Endothelial cell of umbilical vein (primary cell): ENCODE data around the gene FZR1. TPM values are rescaled to one million over a fixed set of nuclear protein-coding genes. Genes with fewer than 3 reads are reported as not detected.

Experiments used
- Bru-seq: library from RNA; stranded (reverse); fragments of 400-500 nt; gene quantifications from one replicate; lab custom pipeline; 2021; lab: Mats Ljungman, UMichigan
- BruChase-seq, 2 experiments: library from RNA; stranded (reverse); fragments of 400-500 nt; gene quantifications; one replicate each; lab custom pipeline; 2021; lab: Mats Ljungman, UMichigan
- BruUV-seq: library from RNA; stranded (reverse); fragments of 400-500 nt; replicated peaks from 2 replicates; lab custom pipeline; 2021; lab: Mats Ljungman, UMichigan
- CTCF ChIA-PET: fragments of 300-600, 350-600 bp; sonication (Branson Sonifier 250); formaldehyde crosslinking; loops from one replicate; lab custom pipeline; 2021; ENCODE audit warnings: antibody characterized with exemption, inconsistent platforms; lab: Charles Lee
- POLR2A ChIA-PET: fragments of 300-600, 350-600 bp; sonication (Branson Sonifier 250); formaldehyde crosslinking; loops from one replicate; lab custom pipeline; 2021; ENCODE audit warnings: antibody characterized with exemption, inconsistent platforms; lab: Charles Lee
- DNase-seq: peaks from one replicate; pipeline ENCODE4 v3.0.0-alpha.2; 2011; ENCODE audit warnings: low read depth, low spot score
- FAIRE-seq: peaks from 2 replicates; lab custom pipeline; 2011; peaks lifted over from hg19 to GRCh38; lab: Jason Lieb, UNC
- H2AFZ ChIP-seq: 2 replicates; pipeline ENCODE4 v1.6.0; 2012; ENCODE audit warnings: low read depth, low read length, control low read depth, inconsistent platforms
- H3K27ac ChIP-seq: 2 replicates; pipeline ENCODE4 v1.5.1; 2011; ENCODE audit warnings: low read depth, mild to moderate bottlenecking, control low read depth, low read length, moderate library complexity; ENCODE audit not compliant: insufficient read depth
- H3K27me3 ChIP-seq, 2 experiments: 2 replicates each; pipeline versions ENCODE4 v1.6.0 to v1.6.1; 2011; ENCODE audit warnings: low read length in 2 of 2, mixed read lengths in 1 of 2; ENCODE audit not compliant: control insufficient read depth in 2 of 2, insufficient read depth in 2 of 2
- H3K36me3 ChIP-seq, 2 experiments: 2 replicates in 1 of 2; 3 replicates in 1 of 2; pipeline ENCODE4 v1.5.1; 2011; ENCODE audit warnings: low read length in 2 of 2, mild to moderate bottlenecking in 1 of 2, moderate library complexity in 1 of 2; ENCODE audit not compliant: control insufficient read depth in 2 of 2, insufficient read depth in 2 of 2; ENCODE audit errors: extremely low read depth in 1 of 2
- H3K4me1 ChIP-seq: 3 replicates; pipeline ENCODE4 v1.5.1; 2011; ENCODE audit warnings: mild to moderate bottlenecking, low read length; ENCODE audit not compliant: control insufficient read depth, insufficient read depth; ENCODE audit errors: extremely low read depth
- H3K4me2 ChIP-seq: 2 replicates; pipeline ENCODE4 v1.6.1; 2011; ENCODE audit warnings: low read length, control low read depth, mixed read lengths; ENCODE audit not compliant: insufficient read depth
- H3K4me3 ChIP-seq, 3 experiments: fragments of 200-600 bp in 1 of 3; sonication (generic), shearing (Covaris generic) in 1 of 3; replicated peaks in 1 of 3; 2 replicates each; pipeline ENCODE4 v1.5.1; 2011 to 2016; ENCODE audit warnings: control low read depth in 3 of 3, low read length in 3 of 3, mild to moderate bottlenecking in 2 of 3, inconsistent platforms in 1 of 3, low read depth in 1 of 3, moderate library complexity in 1 of 3; ENCODE audit not compliant: insufficient read depth in 1 of 3
- H3K79me2 ChIP-seq: 2 replicates; pipeline ENCODE4 v1.6.0; 2012; ENCODE audit warnings: low read length, inconsistent platforms; ENCODE audit not compliant: control insufficient read depth, insufficient read depth
- H3K9ac ChIP-seq: replicated peaks from 2 replicates; pipeline ENCODE3; 2011; ENCODE audit warnings: low read length, control low read depth; ENCODE audit not compliant: insufficient read depth; ENCODE audit errors: extremely low read depth
- H3K9me1 ChIP-seq: replicated peaks from 3 replicates; pipeline ENCODE4 v1.6.0; 2011; ENCODE audit warnings: mild to moderate bottlenecking, low read length; ENCODE audit not compliant: control insufficient read depth, insufficient read depth; ENCODE audit errors: extremely low read depth
- H3K9me3 ChIP-seq: replicated peaks from 2 replicates; pipeline ENCODE4 v1.5.1; 2012; ENCODE audit warnings: low read length, inconsistent platforms; ENCODE audit not compliant: control insufficient read depth, insufficient read depth
- H4K20me1 ChIP-seq: replicated peaks from 2 replicates; pipeline ENCODE3; 2011; ENCODE audit warnings: mild to moderate bottlenecking, low read length; ENCODE audit not compliant: control insufficient read depth, insufficient read depth; ENCODE audit errors: extremely low read depth
- CTCF ChIP-seq, 2 donors: IDR thresholded peaks; 1 replicate in 1 of 2; 2 replicates in 1 of 2; pipeline ENCODE4 v1.5.1; 2011; ENCODE audit warnings: low read length in 2 of 2, mild to moderate bottlenecking in 2 of 2, moderate library complexity in 2 of 2, control low read depth in 1 of 2, inconsistent platforms in 1 of 2, low read depth in 1 of 2; ENCODE audit not compliant: insufficient read depth in 1 of 2; ENCODE audit errors: extremely low read depth in 1 of 2
- EZH2 ChIP-seq: IDR thresholded peaks from 2 replicates; pipeline ENCODE4 v1.6.1; 2012; ENCODE audit warnings: borderline replicate concordance, low read depth, mild to moderate bottlenecking, moderate library complexity, low read length, inconsistent platforms; ENCODE audit not compliant: severe bottlenecking
- GATA2 ChIP-seq: IDR thresholded peaks from 2 replicates; pipeline ENCODE4 v1.7.0; 2011; ENCODE audit warnings: low read depth, mild to moderate bottlenecking, moderate library complexity, mixed read lengths, low read length; ENCODE audit not compliant: insufficient read length, insufficient read depth
- JUN ChIP-seq: IDR thresholded peaks from 2 replicates; pipeline ENCODE4 v1.6.1; 2011; ENCODE audit warnings: borderline replicate concordance, low read depth; ENCODE audit not compliant: insufficient read length, insufficient read depth
- MAX ChIP-seq: IDR thresholded peaks from 2 replicates; pipeline ENCODE4 v1.6.1; 2011; ENCODE audit not compliant: insufficient read depth, insufficient read length
- MYC ChIP-seq: IDR thresholded peaks from one replicate; pipeline ENCODE4 v1.6.1; 2011; ENCODE audit warnings: mild to moderate bottlenecking, low read depth, low read length
- POLR2A ChIP-seq: IDR thresholded peaks from 2 replicates; pipeline ENCODE4 v1.6.1; 2012; ENCODE audit warnings: low read depth, mild to moderate bottlenecking, control low read depth, low read length
- POLR2AphosphoS5 ChIP-seq: IDR thresholded peaks from 2 replicates; pipeline ENCODE4 v1.6.1; 2012; ENCODE audit warnings: low read depth, mild to moderate bottlenecking, control low read depth, low read length, moderate library complexity; ENCODE audit not compliant: insufficient read depth
- dilution Hi-C: fragments of 300-500 bp; cut with MboI; formaldehyde crosslinking; loops from one replicate; pipeline ENCODE4 v1.15.0; 2019; ENCODE audit warnings: low sequenced_read_pairs; ENCODE audit not compliant: extremely low pct_ligation_motif_present
- intact Hi-C: fragments of 100-400 bp; cut with micrococcal nuclease; formaldehyde crosslinking; loops from one replicate; pipeline ENCODE4 v1.10.0; 2022
- long read RNA-seq: library from polyadenylated mRNA; stranded (forward); transcript quantifications from one replicate; pipeline ENCODE4 v2.0.0, GENCODE V29; 2021
- polyA minus RNA-seq, 3 experiments: library from RNA; depleted of rRNA, polyadenylated mRNA; stranded (reverse); fragments of >200 nt; gene quantifications; 1 replicate in 1 of 3; 2 replicates in 2 of 3; pipeline ENCODE4 v1.2.3, GENCODE V29; 2011
- polyA plus RNA-seq, 4 experiments: library from polyadenylated mRNA; depleted of rRNA in 3 of 4; stranded (reverse) in 3 of 4; unstranded in 1 of 4; fragments of >200 nt; gene quantifications; 2 replicates each; pipeline versions ENCODE4 v1.2.1 to v1.2.3, GENCODE V29; 2011 to 2012; ENCODE audit warnings: missing spikeins in 1 of 4
- total RNA-seq: library from RNA; stranded (reverse); gene quantifications from 2 replicates; pipeline ENCODE4 v1.2.3, GENCODE V29; 2021

Gene FZR1
- total RNA-seq (60.4 and 60.5 TPM in 2 replicates), polyA plus RNA-seq (35.9 and 45.0 TPM in 2 replicates), polyA minus RNA-seq (22.6 and 36.2 TPM in 2 replicates), Bru-seq, nascent RNA (percentile 53 among the genes with signal in this experiment), BruChase-seq, experiment 1, labeled RNA remaining after a 6-hour chase (percentile 75 among the genes with signal in this experiment), BruChase-seq, experiment 2, labeled RNA remaining after a 2-hour chase (percentile 68 among the genes with signal in this experiment)
- 29.1 and 36.7 TPM in 2 replicates for polyA plus RNA-seq (2011; cell fraction: cytosol; rRNA removed)
- 99.4 and 104 TPM in 2 replicates for polyA plus RNA-seq (2011; cell fraction: nucleus; rRNA removed)
- polyA plus RNA-seq (2012) = 48.6 and 54.3 TPM in 2 replicates
- polyA minus RNA-seq (2011; cell fraction: cytosol; rRNA and poly(A)+ RNA removed) = 12.0 TPM
- 28.3 and 47.8 TPM in 2 replicates for polyA minus RNA-seq (2011; cell fraction: nucleus; rRNA and poly(A)+ RNA removed)
- long read RNA-seq, full-length matches to known transcripts = 61 of 98 reads
- long read RNA-seq, partial matches to known transcripts = 6 of 98 reads
- long read RNA-seq, other reads (novel, unspliced or antisense) = 31 of 98 reads

GRCh38 chr19:3505598-3506383, at the start of gene FZR1:
Gene FZR1 (plus strand): TSS chr19:3506311. CDS start chr19:3522990, 16,679 bp downstream.
- no peaks in the 10 kb centered on the region for H3K27me3 ChIP-seq
- H3K27ac ChIP-seq = peak within 1 kb of the TSS; percentile 94
- H3K79me2 ChIP-seq = peaks cover 46% of the 10 kb centered on the region
- no peaks in the 10 kb centered on the region for H3K9me3 ChIP-seq
- intact Hi-C loops (loop anchor here (2.0 kb wide), 1 partner anchor 67 kb away; the partner anchor contains the start of gene HMG20B), dilution Hi-C loops (no loop called here)
- H3K9me1 ChIP-seq = no peaks in the 10 kb centered on the region
- peak within 1 kb of the TSS; percentile 85 for H3K9ac ChIP-seq
- H2AFZ ChIP-seq = peak within 1 kb of the TSS; percentile 98
- FAIRE-seq = peak; percentile 95
- CTCF ChIA-PET = interaction anchor here (1.9 kb wide), 1 partner anchor 21 kb away, joined by 9 read pairs; no protein-coding TSS in a partner anchor
- TF ChIP-seq POLR2AphosphoS5 (peak; percentile 72), JUN (no peak), MAX (peak; percentile 56), EZH2 (no peak), CTCF (IDR thresholded peaks at IDR 0.05; ENCODE audit: extremely low read depth in 1 of 2, insufficient read depth in 1 of 2, low read depth in 1 of 2, low read length in 2 of 2) (no peak), POLR2A (peak; percentile 47), GATA2 (no peak), MYC (peak; percentile 27)
- peaks cover 0 to 9% of the 10 kb centered on the region in 2 experiments for H3K36me3 ChIP-seq
- H3K4me3 ChIP-seq = peak within 1 kb of the TSS; percentile 76 to 91 (median 77)
- H4K20me1 ChIP-seq = no peaks in the 10 kb centered on the region
- POLR2A ChIA-PET = no interaction called here
- peaks cover 10% of the 10 kb centered on the region for H3K4me1 ChIP-seq
- DNase-seq = peak; percentile 98
- BruUV-seq = TSS peak; percentile 93
- peak within 1 kb of the TSS; percentile 94 for H3K4me2 ChIP-seq
